ENCODE results near the gene CENPM. TPM values are rescaled to one million over a fixed set of nuclear protein-coding genes. Genes with fewer than 3 reads are reported as not detected.

CENPM gene
- total RNA-seq, 4 donors from 2014 or later: 1.5 to 5.1 TPM; not detected in 2

DNA sequence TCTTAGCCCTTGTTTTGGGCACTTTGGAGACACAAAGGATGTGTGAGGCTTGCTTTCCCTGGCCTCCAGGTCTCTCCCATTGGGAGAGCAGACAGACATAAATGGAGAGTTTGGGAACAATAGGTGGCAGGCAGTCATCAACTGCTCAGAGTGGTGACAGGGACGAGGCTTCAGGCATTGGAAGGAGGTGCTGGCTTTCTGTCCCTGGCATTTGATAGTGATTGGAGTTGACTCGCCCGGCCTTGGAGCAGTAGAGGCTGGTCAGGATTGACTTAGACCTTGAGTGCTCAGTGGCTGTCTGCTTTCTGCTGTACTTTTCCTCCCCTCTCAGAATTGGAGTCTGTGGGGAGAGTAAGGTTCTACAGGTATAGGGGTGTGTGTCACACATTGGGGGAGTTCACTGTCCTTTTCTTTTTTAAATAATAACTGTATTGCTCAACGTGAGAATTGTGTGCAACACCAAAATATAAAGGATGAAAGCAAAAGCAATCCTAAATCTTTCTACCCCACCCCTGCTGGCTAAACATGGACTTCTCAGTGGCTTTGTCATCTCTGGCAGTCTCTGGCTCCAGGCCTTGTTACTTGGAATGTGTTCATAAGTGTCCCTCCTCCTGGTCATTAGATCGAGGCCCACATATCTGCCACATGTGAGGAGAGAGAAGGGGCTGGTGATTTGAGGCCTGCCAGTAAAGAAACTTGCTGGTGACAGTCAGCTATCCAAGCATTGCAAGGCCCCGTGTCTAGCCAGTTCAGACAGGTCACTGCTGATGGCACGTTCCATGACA, 53.2 kb downstream of the CENPM start:
- intact Hi-C loops (cut with DNase I; ENCODE audit: low total_unique reads) (no loop called here), in situ Hi-C loops (cut with MboI; ENCODE audit: low sequenced_read_pairs in 4 of 4) (no loop called here)
- Histone ChIP-seq H3K4me3 (no peak overlapping the region), H3K9me3 (no peaks in the 10 kb centered on the region), H3K36me3 (peaks cover 0 to 31% of the 10 kb centered on the region in 2 donors), H3K27ac (peak overlapping the region in 1 of 4 donors; percentile 34), H3K27me3 (no peaks in the 10 kb centered on the region), H3K4me1 (peaks cover 31 to 33% of the 10 kb centered on the region in 2 donors)
- ATAC-seq (no peak), DNase-seq (no peak)
- TF ChIP-seq, protein P1, sequence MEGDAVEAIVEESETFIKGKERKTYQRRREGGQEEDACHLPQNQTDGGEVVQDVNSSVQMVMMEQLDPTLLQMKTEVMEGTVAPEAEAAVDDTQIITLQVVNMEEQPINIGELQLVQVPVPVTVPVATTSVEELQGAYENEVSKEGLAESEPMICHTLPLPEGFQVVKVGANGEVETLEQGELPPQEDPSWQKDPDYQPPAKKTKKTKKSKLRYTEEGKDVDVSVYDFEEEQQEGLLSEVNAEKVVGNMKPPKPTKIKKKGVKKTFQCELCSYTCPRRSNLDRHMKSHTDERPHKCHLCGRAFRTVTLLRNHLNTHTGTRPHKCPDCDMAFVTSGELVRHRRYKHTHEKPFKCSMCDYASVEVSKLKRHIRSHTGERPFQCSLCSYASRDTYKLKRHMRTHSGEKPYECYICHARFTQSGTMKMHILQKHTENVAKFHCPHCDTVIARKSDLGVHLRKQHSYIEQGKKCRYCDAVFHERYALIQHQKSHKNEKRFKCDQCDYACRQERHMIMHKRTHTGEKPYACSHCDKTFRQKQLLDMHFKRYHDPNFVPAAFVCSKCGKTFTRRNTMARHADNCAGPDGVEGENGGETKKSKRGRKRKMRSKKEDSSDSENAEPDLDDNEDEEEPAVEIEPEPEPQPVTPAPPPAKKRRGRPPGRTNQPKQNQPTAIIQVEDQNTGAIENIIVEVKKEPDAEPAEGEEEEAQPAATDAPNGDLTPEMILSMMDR (IDR thresholded peaks at IDR 0.05 in 4 of 5, conservative IDR thresholded peaks at IDR 0.05 in 1 of 5): no peak
- TF ChIP-seq POLR2A (IDR thresholded peaks at IDR 0.05): no peak

DNA sequence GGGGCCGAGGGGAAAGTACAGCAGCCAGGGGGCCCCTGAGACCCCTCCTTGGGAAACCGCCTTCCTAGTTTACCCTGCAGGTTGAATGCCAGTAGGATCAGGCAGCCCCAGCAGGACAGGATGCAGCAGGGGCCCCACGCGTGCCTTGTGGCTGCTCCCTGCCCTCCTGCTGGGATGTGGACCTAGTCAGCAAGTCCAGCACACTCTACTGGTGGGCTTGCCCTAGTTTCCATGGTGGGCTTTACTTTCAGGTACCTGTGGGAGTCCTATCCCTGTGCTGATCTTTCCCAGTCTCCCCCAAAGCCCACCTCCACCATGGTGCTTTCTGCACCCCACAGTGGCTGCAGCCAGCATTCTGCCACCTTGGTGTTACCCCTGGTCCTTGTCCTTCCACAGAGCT, 54.2 kb downstream of the CENPM start:
- intact Hi-C loops (cut with DNase I; ENCODE audit: low total_unique reads): no loop called here
- TF ChIP-seq, protein P1 (IDR thresholded peaks at IDR 0.05 in 4 of 5, conservative IDR thresholded peaks at IDR 0.05 in 1 of 5): no peak
- TF ChIP-seq POLR2A (IDR thresholded peaks at IDR 0.05): no peak
- Histone ChIP-seq H3K27ac (peak overlapping the region in 2 of 4 donors; percentile 13 to 34), H3K9me3 (no peaks in the 10 kb centered on the region), H3K4me1 (peaks cover 24 to 26% of the 10 kb centered on the region in 2 donors), H3K36me3 (peaks cover 0 to 41% of the 10 kb centered on the region in 2 donors), H3K4me3 (no peak overlapping the region), H3K27me3 (no peaks in the 10 kb centered on the region)
- in situ Hi-C loops (cut with MboI; ENCODE audit: low sequenced_read_pairs in 4 of 4): no loop called here
- DNase-seq (no peak), ATAC-seq (no peak)

DNA sequence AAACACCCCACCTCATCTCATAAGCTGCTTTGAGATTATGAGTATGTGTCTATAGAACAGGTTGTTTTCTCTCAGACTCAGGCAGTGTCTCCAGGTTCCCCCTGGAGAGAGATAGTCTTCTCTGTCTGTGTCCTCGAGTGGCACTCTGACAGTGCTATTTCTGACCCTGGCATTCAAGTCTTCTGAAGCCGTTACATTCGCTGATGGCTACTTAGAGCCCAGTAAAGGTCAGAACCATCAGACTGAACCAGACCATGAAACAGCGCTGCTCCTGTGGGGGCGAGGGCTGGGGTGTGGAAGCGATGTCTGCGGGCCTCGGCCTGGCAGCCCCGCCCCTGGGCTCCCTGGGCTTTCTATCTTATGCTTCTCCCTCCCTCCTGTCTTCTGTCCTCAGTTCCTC, 55.5 kb downstream of the CENPM start:
- Histone ChIP-seq H3K36me3 (peaks cover 0 to 42% of the 10 kb centered on the region in 2 donors), H3K4me3 (no peak overlapping the region), H3K27ac (peak overlapping the region; percentile 66 to 75 (median 74)), H3K4me1 (peaks cover 24 to 26% of the 10 kb centered on the region in 2 donors), H3K27me3 (no peaks in the 10 kb centered on the region), H3K9me3 (no peaks in the 10 kb centered on the region)
- TF ChIP-seq, protein P1 (IDR thresholded peaks at IDR 0.05 in 4 of 5, conservative IDR thresholded peaks at IDR 0.05 in 1 of 5): no peak
- TF ChIP-seq POLR2A (IDR thresholded peaks at IDR 0.05): no peak
- in situ Hi-C loops (cut with MboI; ENCODE audit: low sequenced_read_pairs in 4 of 4): no loop called here
- ATAC-seq (peak; percentile 64 to 97), DNase-seq (peak in 1 of 2 donors; percentile 59)
- intact Hi-C loops (cut with DNase I; ENCODE audit: low total_unique reads): no loop called here

MicroRNA genes within 50 kb of the gene (microRNA counts, 767-probe panel; counts per million panel counts)
- microRNA hsa-miR-33a-5p: 356 to 448 counts per million in 2 donors

Small RNA genes within 50 kb of the gene (microRNA-seq; reads per million reads assigned to microRNA genes)
- 3.5 to 10.2 reads per million in 2 donors for gene MIR33A (ENCODE audit: borderline replicate concordance in 2 of 2)

Other genes with a start within 250 kb of the CENPM start
- gene MEI1, start 247.6 kb downstream of the CENPM start, total RNA-seq: under 1 TPM in 1 of 4 donors, not detected in 3; 0.29 TPM
- gene CCDC134, start 146.5 kb downstream of the CENPM start, total RNA-seq: 1 to 10 TPM; 3.3 to 7.7 (median 6.0) TPM
- gene SREBF2, start 114.0 kb downstream of the CENPM start, total RNA-seq: 10 to 100 TPM; 25.1 to 40.9 (median 36.1) TPM
- not detected for gene SHISA8, start 32.1 kb downstream of the CENPM start, total RNA-seq
- gene TNFRSF13C, start 20.3 kb downstream of the CENPM start, total RNA-seq: not detected
- gene SEPTIN3, start 22.3 kb upstream of the CENPM start, total RNA-seq: under 1 TPM in 1 of 4 donors, not detected in 3; 0.18 TPM
- under 1 TPM in 3 of 4 donors, not detected in 1; 0.27 to 0.59 (median 0.31) TPM for gene WBP2NL, start 51.6 kb upstream of the CENPM start, total RNA-seq
- gene NAGA, start 123.7 kb upstream of the CENPM start, total RNA-seq: 10 to 100 TPM in 3 of 4 donors, 1 to 10 TPM in 1; 8.7 to 14.1 (median 11.9) TPM
- 1 to 10 TPM; 1.8 to 3.1 (median 2.1) TPM for gene PHETA2, start 127.1 kb upstream of the CENPM start, total RNA-seq
- 10 to 100 TPM in 1 of 4 donors, 1 to 10 TPM in 3; 7.9 to 14.6 (median 9.8) TPM for gene SMDT1, start 132.5 kb upstream of the CENPM start, total RNA-seq
- gene NDUFA6, start 143.6 kb upstream of the CENPM start, total RNA-seq: 100 to 1,000 TPM; 117 to 139 (median 125) TPM
- gene CYP2D6, start 183.7 kb upstream of the CENPM start, total RNA-seq: under 1 TPM in 2 of 4 donors, not detected in 2; 0.15 to 0.24 TPM